HG03565 (cell line): Measurements from ENCODE around the gene GPRC5A.

Experiments used
- ATAC-seq: cut with Tn5 transposase; IDR thresholded peaks from one replicate; pipeline ENCODE4 v1.9.1; 2021; ENCODE audit warnings: mild to moderate bottlenecking, moderate library complexity; ENCODE audit not compliant: unreplicated experiment

Gene GPRC5A

DNA sequence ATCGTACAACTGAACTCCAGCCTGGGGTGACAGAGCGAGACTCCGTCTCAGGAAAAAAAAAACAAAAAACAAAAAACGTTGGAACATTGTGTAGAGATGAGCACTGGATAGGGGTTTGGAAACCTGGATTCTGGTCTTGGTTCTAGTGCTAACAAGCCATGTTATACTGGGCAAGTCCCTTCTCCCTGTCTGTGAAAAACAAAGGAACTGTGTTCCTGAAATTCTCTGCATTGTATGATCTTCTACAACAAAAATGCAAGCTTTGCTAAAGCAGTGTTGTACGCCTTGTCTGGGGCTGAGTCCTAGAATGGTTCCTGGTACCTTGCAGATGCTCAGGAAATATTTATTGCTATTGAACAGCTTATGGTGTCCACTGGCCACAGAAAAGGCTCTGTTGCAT lies 47.2 kb downstream of the GPRC5A start:
- ATAC-seq: no peak

DNA sequence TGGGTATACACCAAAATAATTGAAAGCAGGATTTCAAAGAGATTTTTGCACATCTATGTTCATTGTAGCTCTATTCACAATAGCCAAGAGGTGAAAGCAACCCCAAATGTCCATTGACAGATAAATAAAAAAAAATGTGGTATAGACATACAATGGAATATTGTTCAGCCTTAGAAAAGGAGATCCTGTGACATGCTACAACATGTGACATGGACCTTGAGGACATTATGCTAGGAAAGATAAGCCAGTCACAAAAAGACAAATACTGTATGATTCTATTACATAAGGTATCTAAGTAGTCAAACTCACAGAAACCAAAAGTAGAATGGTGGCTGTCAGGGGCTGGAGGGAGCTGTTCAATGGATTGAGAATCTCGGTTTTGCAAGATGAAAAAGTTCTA lies 48.5 kb downstream of the GPRC5A start:
- no peak for ATAC-seq

DNA sequence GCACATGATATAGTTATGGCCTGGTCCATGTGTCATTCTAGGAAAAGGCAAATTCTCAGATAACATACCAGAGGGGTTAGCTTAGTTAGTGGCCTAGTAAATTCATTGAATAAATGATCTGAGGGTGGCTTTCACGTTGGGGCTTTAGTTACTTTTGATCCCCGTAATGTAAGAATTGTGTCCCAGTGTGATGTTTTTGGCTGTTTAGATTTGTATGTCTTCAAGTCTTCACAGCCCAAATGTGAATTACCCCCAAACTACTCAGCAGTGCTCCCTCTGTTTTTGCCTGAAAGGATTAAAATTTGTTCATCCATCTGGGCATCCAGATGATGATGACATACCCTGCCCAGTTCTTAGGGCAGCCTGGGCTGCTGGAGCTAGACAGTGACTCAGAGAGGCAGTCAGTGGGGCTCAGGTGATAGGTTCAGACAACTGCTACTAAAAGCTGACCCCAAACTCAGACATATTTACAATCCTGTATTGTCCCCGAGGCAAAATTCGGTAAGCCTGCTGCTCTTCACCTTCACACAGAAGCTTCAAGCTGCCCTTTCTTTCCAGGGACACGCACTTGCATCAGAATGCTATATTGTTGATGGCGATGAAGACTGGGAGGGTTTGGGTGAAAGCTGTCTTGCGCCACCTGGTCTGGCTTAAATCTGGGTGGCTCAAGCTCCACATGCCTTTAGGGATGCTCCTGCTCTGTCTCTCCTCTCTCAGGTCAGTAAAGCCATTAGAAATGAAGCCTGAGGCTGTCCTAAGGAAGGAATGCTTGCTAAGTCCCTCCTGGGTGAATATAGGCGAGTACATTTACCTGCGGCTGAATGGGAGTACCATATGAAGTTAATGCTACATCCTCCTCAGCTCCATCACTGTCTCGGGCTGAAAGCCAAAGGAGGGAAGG lies 50.3 kb downstream of the GPRC5A start:
- no peak for ATAC-seq

DNA sequence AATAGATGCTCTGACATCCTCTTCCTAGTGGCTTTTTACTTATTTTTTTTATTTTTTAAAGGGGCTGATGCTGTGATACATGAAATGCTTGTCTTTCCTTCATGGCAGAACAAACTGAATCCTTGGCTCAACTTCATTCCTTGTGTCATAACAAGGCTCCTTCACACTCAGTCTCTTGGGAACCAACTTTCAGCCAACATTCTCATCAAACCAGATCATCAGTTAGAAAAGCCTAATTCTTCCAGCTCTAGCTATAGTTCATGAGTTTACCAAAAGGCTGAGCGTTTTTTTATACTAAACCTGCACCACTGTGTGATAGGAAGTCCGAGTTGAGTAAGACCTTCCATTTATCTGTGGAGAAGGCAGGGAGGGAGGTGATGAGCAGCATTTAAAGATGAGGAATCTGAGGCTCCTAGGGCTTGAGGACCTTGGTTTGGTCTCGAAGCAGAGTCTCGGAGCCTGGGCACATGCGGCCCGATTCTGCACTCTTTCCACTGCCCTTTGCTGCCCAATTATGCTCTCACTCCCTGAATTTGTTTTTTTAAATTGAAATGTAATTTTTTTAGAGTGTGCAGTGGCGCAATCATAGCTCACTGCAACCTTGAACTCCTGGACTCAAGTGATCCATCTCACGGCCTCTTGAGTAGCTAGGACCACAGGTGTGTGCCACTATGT lies 52.4 kb downstream of the GPRC5A start:
- ATAC-seq: no peak

DNA sequence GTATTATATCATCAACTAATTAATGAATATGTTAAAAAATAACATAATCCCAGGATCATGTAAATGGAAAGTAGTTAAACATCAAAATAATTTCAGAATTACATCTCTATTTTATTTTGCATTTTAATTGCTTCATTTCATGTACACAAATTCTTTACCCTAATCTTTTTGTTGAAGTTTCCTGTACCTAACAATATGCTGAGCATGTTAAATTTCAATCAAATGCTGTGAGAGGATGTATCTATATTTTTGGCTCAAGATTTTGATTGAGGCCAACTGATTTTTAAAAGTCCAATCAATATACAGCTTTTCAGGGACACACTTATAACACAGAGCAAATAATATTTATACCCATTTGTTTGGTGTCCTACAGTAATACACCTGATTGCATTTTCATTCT lies 54.2 kb downstream of the GPRC5A start:
- ATAC-seq: no peak

DNA sequence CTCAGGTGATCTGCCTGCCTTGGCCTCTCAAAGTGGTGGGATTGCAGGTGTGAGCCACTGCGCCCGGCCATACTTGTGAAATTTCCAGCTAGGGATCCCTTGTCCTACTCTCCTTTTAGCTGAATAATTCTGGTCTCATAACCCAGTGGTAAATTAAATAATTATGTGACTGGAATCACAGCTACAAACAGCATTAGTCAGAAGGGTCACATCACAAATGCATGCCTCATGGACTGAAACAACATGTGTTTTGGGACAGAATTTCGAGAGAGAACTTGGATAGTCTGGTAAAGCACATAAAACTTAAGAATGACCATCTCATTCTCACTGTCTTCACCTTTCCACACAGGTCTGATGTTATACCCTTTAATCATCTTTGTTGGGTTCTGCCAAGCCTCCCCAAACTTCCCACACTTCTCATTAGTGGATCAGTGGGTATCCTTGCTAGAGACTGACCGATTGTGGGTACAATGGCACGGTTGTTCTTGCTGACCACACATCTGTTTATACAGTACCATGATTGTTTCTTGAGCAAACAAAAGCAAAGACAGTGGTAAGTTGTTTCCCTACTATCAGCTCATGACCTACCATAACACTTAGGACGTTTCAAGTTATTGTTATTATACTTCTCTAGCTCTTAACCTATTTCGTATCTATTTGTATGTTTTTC lies 55.5 kb downstream of the GPRC5A start:
- no peak for ATAC-seq

DNA sequence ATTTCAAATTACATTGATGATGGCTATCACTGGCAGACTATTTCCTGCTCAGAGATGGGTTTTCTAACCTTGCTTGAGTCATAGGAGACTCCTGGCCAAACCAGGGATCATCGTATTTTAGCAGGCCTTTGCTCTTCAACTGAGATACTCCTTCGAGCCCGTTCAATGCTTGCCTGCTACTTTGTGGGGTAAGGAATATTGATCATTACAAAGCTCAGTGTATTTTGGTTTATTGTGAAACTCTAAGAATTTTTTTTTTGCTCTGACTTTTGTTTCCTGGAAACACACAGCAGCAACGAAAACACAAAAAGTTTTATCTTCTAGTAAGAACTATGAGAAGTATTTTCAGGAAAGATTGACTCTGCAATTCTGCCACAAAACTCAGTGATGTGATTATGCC lies 56.5 kb downstream of the GPRC5A start:
- ATAC-seq: no peak

DNA sequence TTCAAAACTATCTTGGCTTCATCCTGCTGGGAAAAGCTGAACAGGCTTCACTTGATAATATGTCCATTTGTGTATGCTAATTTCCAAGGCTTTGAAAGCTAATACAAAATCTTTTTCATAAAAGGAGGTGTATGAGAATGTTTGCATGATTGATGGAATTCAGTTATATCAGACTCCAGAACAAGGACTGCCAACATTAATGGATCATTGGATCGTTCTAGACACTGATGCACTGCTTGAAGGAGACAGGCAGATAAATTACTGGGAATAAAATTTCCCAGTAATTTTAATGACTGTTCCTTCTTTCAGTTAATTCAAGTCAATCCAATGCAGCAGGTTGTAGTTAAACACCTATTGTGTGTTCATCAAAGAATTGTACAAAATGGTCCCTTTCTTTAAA lies 60.1 kb downstream of the GPRC5A start:
- ATAC-seq: no peak

DNA sequence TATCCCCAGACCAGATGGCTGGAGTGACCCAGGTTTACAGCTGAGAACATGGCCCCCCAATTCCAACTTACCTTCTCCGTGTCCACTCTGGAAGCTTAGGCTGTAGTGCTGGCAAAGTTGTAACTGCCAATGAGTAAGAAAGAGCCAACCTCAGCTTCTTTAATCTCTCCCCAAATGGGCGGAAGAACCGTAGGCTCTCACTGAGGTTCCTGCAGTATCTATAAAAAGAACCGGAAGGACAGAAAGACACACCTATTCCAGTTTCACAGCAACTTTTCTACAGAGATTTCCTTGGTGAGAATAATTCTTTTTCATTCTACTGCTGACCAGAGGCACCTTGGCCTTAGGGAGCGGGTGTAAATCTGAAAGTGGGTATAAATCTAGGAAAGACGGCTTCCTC lies 60.7 kb downstream of the GPRC5A start, which contains the start of gene GPRC5D:
Gene GPRC5D (minus strand): TSS at position 135 of the 400 bp plus-strand sequence. CDS start 1,786 bp downstream, outside the sequence.
- ATAC-seq: no peak

DNA sequence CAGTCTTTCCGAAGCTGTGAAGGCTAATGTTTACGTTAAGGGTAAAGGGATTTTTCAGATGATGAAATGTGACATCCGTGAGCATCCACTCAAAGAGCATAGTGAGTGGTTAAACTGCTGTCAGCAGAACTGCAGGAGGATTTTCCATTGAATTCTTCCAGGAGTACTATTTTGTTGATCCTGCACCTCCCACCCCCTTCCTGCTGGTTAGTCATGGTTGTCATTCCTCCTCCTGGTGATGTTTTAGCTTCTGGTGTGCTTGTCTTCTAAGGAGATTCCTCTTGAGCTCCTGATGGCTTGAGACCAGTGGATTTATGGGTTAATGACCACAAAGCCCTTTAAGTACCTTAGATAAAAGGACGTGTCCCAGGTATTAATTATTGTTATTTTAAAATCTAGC lies 63.0 kb downstream of the GPRC5A start:
- no peak for ATAC-seq

DNA sequence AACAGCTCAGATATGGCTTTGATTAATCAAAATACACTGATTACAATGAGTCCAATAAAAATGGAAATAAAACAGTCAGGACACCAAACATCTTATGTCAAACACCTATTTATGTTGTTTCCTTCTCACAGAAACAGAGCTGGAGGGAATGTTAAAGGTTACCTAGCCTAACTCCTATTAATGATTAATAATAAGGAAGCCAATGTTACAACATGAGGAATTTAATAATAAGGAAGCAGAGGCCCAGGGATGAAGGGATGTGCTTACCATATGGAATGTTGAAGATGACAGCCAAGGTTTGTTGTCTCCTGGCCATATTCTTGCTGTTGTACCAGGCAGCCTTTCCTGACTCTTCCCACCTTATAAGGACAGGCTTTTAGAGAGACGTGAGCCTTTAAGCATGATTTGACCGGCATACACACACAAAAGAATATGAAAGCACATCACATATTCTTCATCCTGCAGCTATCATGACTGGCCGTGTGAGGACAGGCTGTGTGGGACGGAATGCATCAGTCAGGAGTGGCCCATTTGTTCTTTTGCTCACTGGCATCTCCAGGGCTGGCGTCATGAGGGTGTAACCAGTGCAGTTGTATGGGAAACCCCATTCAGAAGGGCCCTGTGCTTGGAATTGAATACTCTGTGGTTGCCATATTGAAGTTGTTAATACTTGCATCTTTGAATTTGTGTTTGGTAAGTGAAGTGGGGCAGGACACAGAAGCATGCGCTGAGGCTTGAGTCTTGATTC lies 63.7 kb downstream of the GPRC5A start:
- no peak for ATAC-seq

DNA sequence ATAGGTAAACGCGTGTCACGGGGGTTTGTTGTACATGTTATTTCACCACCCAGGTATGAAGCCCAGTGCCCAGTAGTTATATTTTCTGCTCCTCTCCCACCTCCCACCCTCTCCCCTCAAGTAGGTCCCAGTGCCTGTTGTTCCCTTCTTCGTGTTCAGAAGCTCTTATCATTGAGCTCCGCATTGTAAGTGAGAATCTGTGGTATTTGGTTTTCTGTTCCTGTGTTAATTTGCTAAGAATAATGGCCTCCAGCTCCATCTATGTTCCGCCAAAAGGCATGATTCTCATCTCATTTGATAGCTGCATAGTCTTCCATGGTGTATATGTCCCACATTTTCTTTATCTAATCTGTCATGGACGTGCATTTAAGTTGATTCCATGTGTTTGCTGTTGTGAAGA lies 67.5 kb downstream of the GPRC5A start:
- no peak for ATAC-seq

DNA sequence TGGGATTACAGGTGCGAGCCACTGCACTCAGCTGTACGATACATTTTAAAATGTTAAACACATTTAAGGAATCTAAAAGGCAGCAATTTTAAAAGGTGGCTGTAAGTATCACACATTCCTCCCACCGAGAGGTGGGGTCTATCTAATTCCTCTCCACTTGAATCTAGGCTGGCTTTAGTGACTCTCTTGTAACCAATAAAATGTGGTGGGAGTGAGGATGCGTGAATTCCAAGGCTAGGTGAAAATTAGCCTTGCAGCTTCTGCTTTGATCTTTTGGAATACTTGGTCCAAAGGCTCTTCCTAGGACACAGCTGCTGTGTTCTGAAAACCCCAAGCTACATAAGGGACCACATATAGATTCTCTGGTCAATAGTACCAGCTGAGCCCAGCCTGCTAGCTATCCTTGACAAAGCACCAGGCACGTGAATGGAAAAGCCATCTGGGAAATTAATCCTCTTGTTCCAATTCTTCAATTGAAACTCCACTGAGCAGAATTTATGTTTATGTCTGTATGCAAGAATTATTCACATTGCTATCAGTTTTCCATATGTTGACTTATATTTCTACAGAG lies 69.4 kb downstream of the GPRC5A start:
- ATAC-seq: no peak

DNA sequence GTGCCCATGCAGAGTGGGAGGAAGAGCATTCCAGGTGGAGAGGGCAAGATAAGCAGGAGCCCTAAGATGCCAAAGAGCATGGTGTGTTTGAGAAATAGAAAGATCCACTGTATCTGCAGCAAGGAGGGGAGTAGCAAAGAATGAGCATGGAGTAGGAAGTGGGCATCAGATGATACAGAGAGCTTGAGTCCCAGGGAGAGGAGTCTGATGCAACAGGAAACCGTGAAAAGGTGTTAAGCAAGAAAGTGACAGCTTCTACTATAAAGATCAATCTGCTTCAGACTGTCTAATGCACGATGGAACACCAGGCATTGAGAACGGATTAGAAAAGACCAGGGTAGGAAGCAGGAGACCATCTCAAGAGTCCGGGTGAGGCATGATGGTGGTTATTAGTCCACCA lies 72.9 kb downstream of the GPRC5A start:
- ATAC-seq: no peak

DNA sequence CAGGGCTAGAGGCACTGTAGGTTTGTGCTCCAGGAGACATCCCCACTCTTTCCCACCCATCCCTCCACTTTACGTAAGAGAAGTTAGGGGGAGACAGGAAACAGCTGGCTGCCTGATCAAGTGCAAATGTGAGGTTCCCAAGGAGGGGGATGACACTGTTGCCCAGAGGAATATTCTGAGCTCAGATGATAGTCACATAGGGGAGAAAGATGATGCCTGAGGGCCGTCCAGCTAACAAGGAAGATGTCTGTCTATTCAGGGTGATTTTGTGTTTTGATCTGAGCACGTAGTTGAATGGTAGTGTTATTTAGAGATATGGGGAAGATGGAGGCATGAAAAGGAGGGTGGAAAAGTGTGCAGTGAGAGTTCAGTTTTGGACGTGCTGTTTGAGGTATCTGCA lies 74.5 kb downstream of the GPRC5A start:
- ATAC-seq: no peak
